Stimulated activated naive CD4-positive, alpha-beta T cell treated with Interleukin-2 at 50 U/mL for 16 hours (primary cell): ENCODE measurements around the gene MBLAC1.
"Not testable (repeated sequence)": the region's sequence is repeated elsewhere in the genome, so short reads cannot be mapped to it uniquely, and the experiment has no call there.

ENCODE experiments used
- DNase-seq: peaks from one replicate; lab custom pipeline; 2025; lab: John Stamatoyannopoulos, UW

MBLAC1 gene

DNA sequence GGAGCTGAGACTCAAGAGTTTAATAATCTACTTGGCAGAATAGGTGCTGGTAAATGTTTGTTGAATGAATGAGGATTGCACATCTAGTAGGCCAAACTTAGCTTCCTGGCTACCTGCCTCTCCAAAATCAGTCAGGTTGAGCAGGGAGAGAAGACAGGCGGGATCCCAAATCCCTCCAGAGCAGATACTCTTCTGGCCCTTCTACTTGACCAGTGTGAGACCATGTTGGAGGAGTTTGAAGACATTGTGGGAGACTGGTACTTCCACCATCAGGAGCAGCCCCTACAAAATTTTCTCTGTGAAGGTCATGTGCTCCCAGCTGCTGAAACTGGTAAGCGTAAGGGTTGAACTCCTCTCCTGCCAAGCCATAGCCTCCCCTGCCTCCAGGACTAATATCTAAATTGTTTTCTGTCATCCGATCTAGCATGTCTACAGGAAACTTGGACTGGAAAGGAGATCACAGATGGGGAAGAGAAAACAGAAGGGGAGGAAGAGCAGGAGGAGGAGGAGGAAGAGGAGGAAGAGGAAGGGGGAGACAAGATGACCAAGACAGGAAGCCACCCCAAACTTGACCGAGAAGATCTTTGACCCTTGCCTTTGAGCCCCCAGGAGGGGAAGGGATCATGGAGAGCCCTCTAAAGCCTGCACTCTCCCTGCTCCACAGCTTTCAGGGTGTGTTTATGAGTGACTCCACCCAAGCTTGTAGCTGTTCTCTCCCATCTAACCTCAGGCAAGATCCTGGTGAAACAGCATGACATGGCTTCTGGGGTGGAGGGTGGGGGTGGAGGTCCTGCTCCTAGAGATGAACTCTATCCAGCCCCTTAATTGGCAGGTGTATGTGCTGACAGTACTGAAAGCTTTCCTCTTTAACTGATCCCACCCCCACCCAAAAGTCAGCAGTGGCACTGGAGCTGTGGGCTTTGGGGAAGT is 2.2 kb upstream of the MBLAC1 start:
- no peak for DNase-seq

DNA sequence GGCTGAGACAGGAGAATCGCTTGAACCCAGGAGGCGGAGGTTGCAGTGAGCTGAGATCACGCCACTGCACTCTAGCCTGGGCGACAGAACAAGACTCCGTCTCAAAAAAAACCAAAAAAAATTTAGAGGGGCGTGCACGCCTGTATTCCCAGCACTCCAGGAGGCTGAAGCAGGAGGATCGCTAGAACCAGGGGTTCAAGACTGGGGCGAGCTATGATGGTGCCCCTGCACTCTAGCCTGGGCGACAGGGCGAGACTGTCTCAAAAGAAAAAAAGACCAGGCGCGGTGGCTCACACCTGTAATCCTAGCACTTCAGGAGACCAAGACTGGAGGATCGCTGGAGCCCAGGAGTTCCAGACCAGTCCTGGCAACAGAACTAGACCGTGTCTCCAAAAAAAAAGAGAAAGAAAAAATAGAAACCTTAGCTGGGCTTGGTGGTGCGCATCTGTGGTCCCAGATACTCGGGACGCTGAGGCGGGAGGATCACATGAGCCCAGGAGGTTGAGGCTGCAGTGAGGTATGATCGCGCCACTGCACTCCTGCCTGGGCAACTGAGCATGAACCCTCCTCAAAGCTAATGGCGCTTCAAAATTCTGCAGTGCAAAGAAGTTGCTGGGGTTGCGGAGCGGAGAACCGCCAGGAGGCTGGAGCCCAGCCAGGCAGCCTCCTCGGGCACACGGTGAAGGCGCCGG is 382 bp upstream of the MBLAC1 start:
- no peak for DNase-seq

DNA sequence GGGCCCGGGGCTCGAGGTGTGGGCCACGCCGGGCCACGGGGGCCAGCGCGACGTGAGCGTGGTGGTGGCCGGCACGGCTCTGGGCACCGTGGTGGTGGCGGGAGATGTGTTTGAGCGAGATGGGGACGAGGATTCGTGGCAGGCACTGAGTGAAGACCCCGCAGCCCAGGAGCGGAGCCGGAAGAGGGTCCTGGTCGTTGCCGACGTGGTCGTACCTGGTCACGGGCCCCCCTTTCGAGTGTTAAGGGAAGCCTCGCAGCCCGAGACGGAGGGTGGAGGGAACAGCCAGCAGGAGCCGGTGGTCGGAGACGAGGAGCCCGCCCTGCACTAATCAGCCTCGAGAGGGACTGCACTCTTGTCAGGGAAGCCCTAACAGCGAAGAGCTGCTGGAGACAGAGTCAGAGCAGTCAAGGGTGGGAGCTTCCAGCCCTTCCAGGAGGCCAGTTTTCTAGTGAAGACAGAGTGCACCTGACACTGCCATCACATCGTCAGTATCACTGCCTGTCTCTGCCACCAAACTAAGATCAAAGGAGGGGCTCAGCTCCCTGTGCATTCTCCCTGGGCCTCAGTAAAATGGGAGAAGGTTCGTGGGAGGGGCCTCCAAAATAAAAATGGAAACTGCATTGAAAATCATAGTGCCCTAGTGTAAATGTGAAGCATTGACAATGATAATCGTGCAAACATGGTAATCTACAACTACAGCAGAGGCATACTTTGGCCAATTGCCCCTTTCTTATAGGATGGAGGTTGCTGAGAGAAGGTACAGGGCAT is 1.3 kb downstream of the MBLAC1 start:
- no peak for DNase-seq

DNA sequence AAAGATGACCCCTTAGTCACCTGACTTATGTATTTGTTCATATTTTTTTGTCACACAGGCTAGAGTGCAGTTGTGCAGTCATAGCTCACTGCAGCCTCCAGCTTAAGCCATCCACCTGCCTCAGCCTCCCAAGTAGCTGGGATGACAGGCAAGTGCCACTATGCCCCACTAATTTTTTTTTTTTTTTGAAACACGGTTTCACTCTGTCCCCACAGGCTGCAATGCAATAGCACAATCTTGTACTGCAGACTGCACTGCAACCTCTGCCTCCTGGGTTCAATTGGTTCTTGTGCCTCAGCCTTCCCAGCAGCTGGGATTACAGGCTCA is 1.8 kb downstream of the MBLAC1 start:
- DNase-seq, result no peak

DNA sequence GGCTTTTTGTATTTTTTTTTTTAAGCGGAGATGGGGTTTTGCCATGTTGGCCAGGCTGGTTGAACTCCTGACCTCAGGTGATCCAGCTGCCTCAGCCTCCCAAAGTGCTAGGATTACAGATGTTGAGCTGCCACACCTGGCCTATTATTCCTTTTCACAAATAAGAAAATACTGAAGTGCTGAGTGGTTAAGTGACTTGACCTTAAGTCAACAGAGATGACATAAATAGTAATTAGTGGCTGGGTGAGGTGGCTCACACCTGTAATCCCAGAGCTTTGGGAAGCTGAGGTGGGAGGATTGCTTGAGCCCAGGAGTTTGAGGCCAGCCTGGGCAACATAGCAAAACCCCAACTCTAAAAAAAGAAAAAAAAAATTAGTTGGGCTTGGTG is 3.4 kb downstream of the MBLAC1 start:
- DNase-seq, result not testable (repeated sequence)

DNA sequence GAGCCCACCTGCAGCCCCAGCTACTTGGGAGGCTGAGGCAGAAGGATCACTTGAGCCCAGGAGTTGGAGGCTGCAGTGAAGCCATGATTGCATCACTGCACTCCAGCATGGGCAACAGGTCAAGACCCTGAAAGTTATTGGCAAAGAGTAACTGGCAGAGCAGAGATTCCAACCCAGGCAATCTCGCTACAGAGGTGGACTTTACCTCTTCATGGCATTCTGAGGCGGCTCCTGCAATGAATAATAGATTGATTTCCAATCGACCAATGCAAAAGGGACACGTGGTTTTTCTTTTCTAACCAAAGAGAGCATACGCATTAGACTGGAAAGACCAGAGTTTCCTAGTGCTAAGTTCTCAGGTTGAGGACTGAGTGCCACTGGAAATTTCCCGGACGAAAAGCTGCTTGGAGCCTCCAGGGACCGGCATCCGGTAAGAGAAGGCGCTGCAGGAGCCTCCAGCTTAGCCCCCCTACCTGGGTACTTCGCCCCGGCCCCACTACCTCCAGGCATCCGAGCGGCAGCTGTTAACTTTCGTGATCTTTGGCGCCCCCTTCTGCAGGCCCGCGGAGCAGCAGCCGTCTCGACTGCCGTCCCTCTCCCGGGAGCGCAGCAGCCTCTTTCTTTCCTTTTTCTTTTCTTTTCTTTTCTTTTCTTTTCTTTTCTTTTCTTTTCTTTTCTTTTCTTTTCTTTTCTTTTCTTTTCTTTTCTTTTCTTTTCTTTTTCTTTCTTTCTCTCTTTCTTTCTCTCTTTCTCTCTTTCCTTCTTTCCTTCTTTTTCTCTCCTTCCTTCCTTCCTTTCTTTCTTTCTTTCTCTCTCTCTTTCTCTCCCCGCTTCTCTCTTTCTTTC is 4.1 kb downstream of the MBLAC1 start:
- peak; percentile 72 for DNase-seq

DNA sequence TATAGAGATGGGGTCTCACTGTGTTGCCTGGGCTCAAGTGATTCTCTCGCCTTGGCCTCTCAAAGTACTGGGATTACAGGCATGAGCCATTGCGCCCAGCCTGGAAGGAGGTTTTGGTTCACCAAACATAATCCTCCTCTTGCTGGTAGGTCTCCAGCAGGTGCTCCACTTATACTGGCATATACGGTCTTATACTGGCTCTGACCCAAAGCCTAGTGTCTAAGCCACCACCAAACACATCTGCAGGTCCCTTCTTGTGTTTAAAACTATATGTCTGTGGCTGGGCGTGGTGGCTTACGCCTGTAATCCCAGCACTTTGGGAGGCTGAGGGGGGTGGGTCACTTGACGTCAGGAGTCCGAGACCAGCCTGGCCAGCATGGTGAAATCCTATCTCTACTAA is 5.4 kb downstream of the MBLAC1 start:
- DNase-seq, result no peak

DNA sequence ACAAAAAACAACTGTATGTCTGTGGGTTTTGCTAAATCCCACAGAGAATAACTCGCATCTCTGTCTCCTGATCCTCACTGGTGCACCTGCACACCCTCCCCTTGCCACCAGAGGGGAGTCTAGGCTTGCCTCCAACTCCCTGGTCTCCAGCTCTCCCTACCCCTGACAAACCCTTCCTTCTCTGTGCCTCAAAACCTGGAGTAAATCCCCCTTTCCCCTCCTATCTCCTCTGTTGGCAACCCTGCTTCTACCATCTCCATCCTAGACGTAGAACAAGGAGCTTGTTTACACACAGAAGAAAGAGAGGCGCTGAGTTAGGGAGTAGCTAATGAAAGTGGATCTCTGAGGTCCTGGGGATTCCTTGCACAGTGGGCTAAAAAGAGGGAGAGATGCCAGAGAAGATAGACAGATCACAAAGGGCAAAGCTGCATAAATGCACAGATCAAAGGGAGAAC is 6.0 kb downstream of the MBLAC1 start:
- peak; percentile 43 for DNase-seq

DNA sequence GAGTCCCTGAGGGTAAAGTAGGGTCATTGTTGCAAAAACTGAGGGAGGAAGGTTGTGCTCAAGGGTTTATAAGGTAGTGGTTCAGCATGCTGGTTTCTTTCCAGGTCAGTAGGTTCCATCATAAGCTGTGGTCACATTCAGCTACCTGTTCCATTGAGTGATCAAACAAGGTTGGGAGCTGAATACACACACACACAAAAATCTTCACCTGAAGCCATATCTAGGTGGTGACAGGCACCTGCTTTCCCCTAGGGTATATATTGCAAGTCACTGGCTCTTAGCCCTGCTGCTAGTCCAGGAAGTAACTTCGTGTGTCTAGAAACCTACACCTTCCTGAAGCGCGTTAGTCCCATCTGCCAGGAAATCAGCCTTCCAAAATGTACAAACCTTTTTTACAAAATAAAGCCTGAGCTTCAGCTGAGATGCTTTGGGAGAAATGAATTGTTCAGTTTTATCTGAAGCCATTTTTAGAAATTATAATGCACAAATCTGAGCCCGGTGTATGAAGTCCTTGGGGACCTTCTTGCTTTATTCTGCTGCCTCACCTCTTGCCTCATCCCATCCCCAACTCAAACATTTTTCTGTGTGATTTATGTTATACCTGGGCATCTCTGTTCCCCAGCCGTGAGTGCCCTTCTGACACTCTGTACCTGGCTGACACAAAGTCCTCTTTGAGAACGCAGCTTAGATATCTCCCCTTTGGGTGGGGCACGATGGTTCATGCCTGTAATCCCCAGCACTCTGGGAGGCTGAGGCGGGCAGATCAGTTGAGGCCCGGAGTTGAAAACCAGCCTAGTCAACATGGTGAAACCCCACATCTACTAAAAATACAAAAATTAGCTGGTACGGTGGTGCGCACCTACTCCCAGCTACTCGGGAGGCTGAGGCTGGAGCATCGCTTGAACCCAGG is 11.3 kb downstream of the MBLAC1 start:
- no peak for DNase-seq

DNA sequence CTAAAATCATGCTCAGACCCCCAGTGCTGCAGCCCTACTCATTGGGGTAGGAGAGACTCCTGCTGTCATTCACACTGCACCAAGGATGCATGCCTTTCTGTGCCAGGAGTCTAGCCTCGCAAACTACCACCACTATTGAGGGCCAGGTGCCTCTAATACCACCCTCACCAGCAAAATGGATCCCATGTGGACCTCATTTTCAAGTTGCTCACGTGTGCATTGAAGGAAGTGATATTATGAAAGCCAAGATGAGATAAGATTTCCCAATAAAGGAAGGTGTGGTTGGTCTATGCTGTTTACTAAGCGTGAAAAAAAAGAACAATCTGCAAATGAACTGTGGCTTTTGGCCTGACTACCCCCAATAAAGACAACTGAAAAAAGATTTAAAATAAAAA is 14.8 kb downstream of the MBLAC1 start:
- DNase-seq, result no peak

DNA sequence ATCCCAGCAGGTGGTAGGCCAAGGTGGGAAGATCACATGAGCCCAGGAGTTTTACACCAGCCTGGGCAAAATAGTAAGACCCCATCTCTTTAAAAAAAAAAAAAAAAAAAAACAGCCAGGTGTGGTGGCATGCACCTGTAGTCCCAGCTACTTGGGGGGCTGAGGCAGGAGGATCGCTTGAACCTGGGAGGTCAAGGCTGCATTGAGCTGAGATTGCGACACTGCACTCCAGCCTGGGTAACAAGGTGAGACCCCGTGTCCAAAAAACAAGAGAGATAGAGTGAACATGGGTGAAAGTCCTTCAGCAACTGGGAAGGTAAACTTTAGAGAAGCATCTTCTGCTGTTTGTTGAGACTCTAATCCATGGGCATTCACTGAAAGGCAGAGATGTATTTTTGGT is 15.7 kb downstream of the MBLAC1 start:
- DNase-seq, result no peak

DNA sequence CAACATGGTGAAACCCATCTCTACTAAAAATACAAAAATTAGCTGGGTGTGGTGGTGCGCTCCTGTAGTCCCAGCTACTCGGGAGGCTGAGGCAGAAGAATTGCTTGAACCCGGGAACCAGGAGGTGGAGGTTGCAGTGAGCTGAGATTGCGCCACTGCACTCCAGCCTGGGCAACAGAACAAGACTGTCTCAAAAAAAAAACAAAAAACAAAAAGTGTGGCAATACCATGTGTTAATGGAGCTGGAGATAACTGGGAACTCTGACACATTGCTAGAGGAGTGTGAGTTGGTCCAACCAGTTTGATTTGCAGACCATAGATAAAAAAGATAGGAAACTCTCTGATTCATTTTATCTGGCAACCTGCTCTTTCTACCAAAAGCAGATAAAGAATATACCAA is 19.6 kb downstream of the MBLAC1 start:
- not testable (repeated sequence) for DNase-seq

DNA sequence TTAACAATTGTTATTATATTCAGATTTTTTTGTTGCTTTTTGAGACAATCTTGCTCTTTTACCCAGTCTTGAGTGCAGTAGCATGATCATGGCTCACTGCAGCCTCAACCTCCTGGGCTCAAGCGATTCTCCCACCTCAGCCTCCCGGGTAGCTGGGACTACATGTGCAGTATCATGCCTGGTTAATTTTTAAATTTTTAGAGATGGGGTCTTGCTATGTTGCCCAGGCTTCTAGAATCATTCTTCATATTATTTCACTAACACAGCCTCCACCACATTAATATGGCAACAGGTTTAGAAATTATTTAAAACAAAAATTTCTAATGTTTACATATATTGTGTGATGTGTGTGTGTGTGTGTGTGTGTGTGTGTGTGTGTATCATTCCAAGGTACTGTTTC is 20.5 kb downstream of the MBLAC1 start:
- no peak for DNase-seq

DNA sequence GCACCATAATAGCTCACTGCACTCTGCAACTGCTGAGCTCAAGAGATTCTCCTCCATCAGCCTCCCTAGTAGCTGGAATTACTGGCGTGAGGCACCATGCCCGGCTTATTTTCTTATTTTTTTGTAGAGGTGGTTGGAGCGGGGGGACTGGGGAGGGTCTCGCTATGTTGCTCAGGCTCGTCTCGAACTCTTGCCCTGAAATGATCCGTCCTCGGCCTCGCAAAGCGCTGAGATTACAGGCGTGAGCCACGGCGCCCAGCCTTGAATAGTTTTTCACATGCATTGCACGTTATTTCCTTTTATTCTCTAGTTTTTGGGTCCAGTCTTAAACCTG is 21.4 kb downstream of the MBLAC1 start:
- DNase-seq, result no peak

DNA sequence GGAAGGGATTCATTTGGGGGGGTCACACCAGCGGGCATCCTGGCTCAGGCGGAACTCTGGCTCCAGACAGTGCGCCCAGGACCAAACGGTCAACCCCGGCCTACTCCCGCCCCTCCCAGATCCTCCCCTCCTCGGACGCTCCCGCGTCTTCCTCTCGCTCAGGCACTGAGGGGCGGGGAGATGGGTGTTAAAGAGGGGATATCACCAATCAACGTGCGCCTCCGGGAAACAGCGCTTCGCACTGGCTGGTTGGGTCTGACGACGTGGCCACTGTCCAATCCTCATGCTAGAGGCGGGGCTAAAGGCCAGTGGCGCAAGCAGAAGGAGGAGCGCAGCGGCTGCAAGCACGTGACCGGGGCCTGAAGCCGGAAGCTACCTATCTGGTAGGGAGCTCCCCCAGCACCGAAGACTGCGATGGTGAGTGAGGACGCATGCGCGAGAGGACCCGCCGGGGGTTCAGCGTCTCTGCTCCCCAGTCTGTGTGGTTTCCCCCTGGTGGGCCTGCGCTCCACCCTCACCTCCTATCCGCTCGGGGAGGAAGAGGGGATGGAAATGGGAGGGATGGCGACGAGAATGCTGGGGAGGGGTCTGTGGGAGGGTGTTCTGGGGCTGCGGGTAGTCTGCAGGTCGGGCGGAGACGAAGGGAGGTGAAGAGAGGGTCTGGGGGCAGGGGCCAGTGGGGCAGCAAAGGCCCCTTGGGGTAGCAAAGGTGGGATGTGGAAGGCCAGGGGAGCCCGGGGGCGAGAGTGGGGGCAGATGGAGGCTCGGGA is 22.0 kb downstream of the MBLAC1 start, which contains the start of gene LAMTOR4:
LAMTOR4 (plus strand) TSS at position 360 of the 770 bp plus-strand sequence; CDS start at position 415, 55 bp downstream.
- DNase-seq, result peak; percentile 98

DNA sequence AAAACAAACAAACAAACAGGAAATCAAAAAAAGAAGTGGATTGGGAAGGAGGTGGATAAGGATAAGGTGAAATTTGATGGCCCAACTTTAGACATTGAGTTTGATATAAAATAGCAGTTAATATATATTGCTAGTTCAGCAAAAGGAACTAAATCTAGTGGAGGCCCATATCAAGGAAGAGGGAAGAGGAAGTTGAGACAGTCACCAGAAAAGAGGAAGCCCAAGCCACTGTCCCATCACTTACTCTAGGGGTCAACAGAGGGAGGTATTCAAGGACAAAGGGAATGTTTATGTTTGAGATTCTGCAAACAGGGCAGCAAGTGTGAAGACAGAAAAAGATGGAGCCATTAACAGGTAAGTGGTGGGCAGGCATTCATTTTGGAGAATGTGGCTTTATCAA is 25.6 kb downstream of the MBLAC1 start:
- DNase-seq, result no peak

DNA sequence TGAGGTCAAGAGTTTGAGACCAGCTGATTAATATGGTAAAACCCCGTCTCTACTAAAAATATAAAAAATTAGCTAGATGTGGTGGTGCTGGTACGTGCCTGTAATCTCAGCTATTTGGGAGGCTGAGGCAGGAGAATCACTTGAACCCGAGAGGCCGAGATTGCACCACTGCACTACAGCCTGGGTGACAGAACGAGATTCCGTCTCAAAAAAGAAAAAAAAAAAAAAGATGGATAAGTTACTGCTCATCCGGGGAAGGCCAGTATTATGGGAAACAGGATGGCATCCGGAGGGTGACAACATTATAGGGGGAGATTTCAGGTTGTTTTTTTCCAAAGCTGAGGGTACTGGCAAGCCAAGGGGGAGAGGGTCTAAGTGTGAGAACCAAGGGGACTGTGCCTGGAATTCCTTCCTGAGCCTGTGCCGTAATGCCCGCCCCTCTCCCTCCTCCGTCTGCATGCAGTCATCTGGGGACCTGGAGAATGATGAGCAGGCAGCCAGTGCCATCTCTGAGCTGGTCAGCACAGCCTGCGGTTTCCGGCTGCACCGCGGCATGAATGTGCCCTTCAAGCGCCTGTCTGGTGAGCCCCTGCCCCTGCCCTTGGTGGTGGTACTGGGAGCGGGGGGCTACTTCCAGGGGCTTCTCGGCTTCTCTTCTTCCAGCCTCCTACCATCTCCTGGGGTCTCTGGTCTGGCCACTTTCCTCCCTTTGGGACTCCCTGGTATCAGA is 26.3 kb downstream of the MBLAC1 start:
- no peak for DNase-seq

DNA sequence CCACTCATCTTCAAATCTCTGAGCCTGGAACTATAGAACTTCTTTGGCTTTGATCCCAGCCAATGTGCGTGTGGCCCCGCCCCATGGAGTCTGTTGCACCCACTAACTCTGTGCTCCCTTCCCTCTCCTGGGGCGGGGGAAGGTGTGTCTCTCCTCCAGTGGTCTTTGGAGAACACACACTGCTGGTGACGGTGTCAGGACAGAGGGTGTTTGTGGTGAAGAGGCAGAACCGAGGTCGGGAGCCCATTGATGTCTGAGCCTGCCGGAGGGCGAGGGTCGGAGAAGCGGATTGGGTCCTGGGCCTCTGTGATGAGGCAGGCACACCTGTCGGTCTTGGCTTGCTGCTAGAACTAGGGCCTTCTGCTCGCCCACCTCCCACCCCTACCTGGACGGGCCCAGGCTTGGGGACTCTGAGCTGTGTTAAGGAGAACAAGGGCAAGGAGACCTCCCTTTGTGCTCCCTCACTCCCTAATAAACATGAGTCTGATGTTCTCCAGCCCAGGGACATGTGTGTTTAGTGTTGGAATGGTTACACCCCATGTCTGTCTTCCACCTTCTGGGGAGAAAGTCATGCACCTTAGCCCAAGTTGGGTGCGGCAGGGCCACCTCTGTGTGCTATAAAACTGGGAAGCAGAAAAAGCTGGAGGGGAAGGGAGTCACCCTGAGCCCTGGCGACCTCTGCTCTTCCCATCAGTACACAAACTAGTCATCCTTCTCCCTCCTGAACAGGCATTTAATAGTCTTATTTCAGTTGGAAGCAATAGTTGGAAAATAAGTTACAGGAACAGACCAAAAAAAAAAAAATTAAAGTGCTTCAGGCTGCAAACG is 27.2 kb downstream of the MBLAC1 start:
- no peak for DNase-seq
